ENCODE data around the gene IPMK. TPM values are rescaled to one million over a fixed set of nuclear protein-coding genes. Genes with fewer than 3 reads are reported as not detected.
"Not testable (repeated sequence)": the region's sequence is repeated elsewhere in the genome, so short reads cannot be mapped to it uniquely, and the experiment has no call there.

Gene IPMK
- total and polyA plus RNA-seq, 2 experiments from 2014 or later, result 3.6 to 6.6 TPM

DNA sequence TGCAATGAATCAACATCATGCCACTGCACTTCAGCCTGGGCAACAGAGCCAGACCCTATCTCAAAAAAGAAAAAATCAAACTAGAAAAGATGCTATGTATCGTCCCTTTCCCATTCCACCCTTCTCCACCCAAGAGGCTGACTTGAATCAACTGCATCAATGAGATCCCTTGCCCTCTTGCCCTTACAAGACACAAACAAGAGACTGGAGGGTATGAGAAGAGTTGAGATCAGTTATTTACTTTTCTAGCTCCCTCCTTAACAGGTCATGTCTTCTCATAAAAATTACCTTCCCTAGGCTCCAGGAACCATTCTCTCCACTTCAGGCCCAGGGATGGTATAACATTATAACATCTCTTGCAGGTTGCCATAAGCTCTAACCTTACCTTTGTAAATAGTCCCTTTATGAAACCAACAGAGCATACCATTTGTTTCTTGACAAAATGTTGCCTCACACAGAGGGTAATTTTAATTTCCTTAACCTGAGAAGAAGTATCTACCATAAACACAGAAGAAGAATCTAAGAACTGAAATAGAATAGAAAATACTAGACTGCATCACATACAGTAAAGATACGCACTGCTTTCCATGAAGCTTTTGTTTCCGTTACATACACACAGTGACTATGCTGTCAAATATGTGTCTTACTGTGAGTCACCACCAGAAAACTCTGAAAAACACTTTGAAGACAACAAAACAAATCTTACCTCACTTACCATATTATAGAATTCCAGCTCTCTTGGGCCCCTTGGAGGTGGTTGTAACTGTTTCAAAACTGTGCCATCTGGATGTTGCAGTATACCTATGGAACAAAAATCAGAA lies 30.5 kb downstream of the IPMK start:
- H3K27me3 ChIP-seq (replicated peaks; ENCODE audit: insufficient read depth), result no peaks in the 10 kb centered on the region
- in situ Hi-C loops (cut with MboI), result no loop called here
- no peaks in the 10 kb centered on the region for H3K36me3 ChIP-seq (ENCODE audit: low read depth)
- H3K27ac ChIP-seq, result peak overlapping the region; percentile 72
- peaks cover 42% of the 10 kb centered on the region for H3K4me1 ChIP-seq (ENCODE audit: insufficient read depth)
- peaks cover 30% of the 10 kb centered on the region for H3K79me2 ChIP-seq (ENCODE audit: insufficient read depth)
- WGBS, 2 experiments (ENCODE audit: low coverage in 1 of 2, low lambda C conversion rate in 2 of 2, missing lambda C conversion rate in 2 of 2), result 33 to 34% methylated on average over 3 of the region's 3 CpGs
- no peak for TF ChIP-seq EZH2phosphoT487 (IDR thresholded peaks at IDR 0.05; ENCODE audit: insufficient read depth, low read depth)
- no peak for TF ChIP-seq EZH2 (IDR thresholded peaks at IDR 0.05; ENCODE audit: insufficient read depth, poor library complexity, severe bottlenecking)
- peaks cover 24% of the 10 kb centered on the region; the same call in 1 of the 2 replicates for H3F3A ChIP-seq (ENCODE audit: insufficient read depth)
- H3K9me2 ChIP-seq (ENCODE audit: insufficient read depth), result no peaks in the 10 kb centered on the region
- H3K9me3 ChIP-seq (ENCODE audit: low read depth), result no peaks in the 10 kb centered on the region
- peak; percentile 91 for DNase-seq
- peak overlapping the region; percentile 72 for H3K4me2 ChIP-seq (ENCODE audit: unreplicated experiment)
- peak overlapping the region; percentile 32 for H3K4me3 ChIP-seq
- peak overlapping the region; percentile 30; the same call in 1 of the 2 replicates for H3K9ac ChIP-seq
- 0 out of 2 replicates have a peak overlapping the region, but pooled peaks have one; percentile 16 for H2AFZ ChIP-seq
- no peaks in the 10 kb centered on the region for H4K20me1 ChIP-seq (ENCODE audit: insufficient read depth)

GRCh38 chr10:58229856-58230255 lies 37.8 kb downstream of the IPMK start:
- H3K4me2 ChIP-seq (ENCODE audit: unreplicated experiment); H4K20me1 ChIP-seq (ENCODE audit: insufficient read depth); H2AFZ ChIP-seq; H3K4me1 ChIP-seq (ENCODE audit: insufficient read depth); H3K27me3 ChIP-seq (replicated peaks; ENCODE audit: insufficient read depth); DNase-seq; H3K36me3 ChIP-seq (ENCODE audit: low read depth); H3K9ac ChIP-seq; H3K4me3 ChIP-seq; H3K27ac ChIP-seq; in situ Hi-C loops (cut with MboI); H3K9me2 ChIP-seq (ENCODE audit: insufficient read depth); H3K9me3 ChIP-seq (ENCODE audit: low read depth); H3F3A ChIP-seq (ENCODE audit: insufficient read depth); H3K79me2 ChIP-seq (ENCODE audit: insufficient read depth): not testable (repeated sequence)
- 79 to 82% methylated on average over 7 of the region's 7 CpGs for WGBS, 2 experiments (ENCODE audit: low coverage in 1 of 2, low lambda C conversion rate in 2 of 2, missing lambda C conversion rate in 2 of 2)

DNA sequence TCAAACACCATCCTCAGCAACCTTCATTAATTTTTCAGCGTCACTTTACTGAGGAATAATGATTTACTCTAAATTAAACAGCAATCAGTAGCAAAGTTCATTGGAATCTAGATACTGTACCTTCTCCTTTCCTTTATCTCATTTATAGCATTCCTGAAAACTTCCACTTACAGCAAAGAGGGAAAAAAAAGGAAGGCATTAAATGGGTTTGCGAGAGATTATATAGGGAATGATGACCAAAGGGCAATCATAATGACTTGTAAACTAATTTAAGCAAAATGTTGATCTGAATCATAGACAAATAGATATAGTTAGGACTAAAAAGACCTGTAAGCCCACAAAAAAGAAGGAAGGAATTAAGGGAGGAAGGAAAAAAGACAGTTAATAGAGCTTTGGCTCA lies 42.0 kb downstream of the IPMK start:
- peaks cover 2% of the 10 kb centered on the region; the same call in 1 of the 2 replicates for H3F3A ChIP-seq (ENCODE audit: insufficient read depth)
- no peaks in the 10 kb centered on the region for H4K20me1 ChIP-seq (ENCODE audit: insufficient read depth)
- no peaks in the 10 kb centered on the region for H3K9me3 ChIP-seq (ENCODE audit: low read depth)
- no peaks in the 10 kb centered on the region for H3K79me2 ChIP-seq (ENCODE audit: insufficient read depth)
- H3K4me1 ChIP-seq (ENCODE audit: insufficient read depth), result peaks cover 10% of the 10 kb centered on the region
- DNase-seq, result no peak
- no peak overlapping the region for H3K9ac ChIP-seq
- in situ Hi-C loops (cut with MboI), result no loop called here
- H3K27me3 ChIP-seq (replicated peaks; ENCODE audit: insufficient read depth), result no peaks in the 10 kb centered on the region
- peaks cover 7% of the 10 kb centered on the region; the same call in 1 of the 2 replicates for H3K36me3 ChIP-seq (ENCODE audit: low read depth)
- TF ChIP-seq EZH2phosphoT487 (IDR thresholded peaks at IDR 0.05; ENCODE audit: insufficient read depth, low read depth) (no peak), EZH2 (IDR thresholded peaks at IDR 0.05; ENCODE audit: insufficient read depth, poor library complexity, severe bottlenecking) (no peak)
- no peak overlapping the region for H3K27ac ChIP-seq
- H3K4me2 ChIP-seq (ENCODE audit: unreplicated experiment), result no peak overlapping the region
- H2AFZ ChIP-seq, result no peak overlapping the region
- H3K9me2 ChIP-seq (ENCODE audit: insufficient read depth), result no peaks in the 10 kb centered on the region
- H3K4me3 ChIP-seq, result no peak overlapping the region
- 94 to 99% methylated on average over 2 of the region's 2 CpGs for WGBS, 2 experiments (ENCODE audit: low coverage in 1 of 2, low lambda C conversion rate in 2 of 2, missing lambda C conversion rate in 2 of 2)

GRCh38 chr10:58220769-58221451 lies 46.8 kb downstream of the IPMK start:
- WGBS, 2 experiments (ENCODE audit: low coverage in 1 of 2, low lambda C conversion rate in 2 of 2, missing lambda C conversion rate in 2 of 2), result 93 to 98% methylated on average over 2 of the region's 2 CpGs
- Histone ChIP-seq H3K4me3 (no peak overlapping the region), H2AFZ (no peak overlapping the region), H4K20me1 (ENCODE audit: insufficient read depth) (no peaks in the 10 kb centered on the region), H3K4me2 (ENCODE audit: unreplicated experiment) (no peak overlapping the region), H3K27me3 (replicated peaks; ENCODE audit: insufficient read depth) (no peaks in the 10 kb centered on the region), H3F3A (ENCODE audit: insufficient read depth) (peaks cover 10% of the 10 kb centered on the region; the same call in 1 of the 2 replicates), H3K9ac (no peak overlapping the region), H3K9me2 (ENCODE audit: insufficient read depth) (no peaks in the 10 kb centered on the region), H3K4me1 (ENCODE audit: insufficient read depth) (peaks cover 35% of the 10 kb centered on the region), H3K9me3 (ENCODE audit: low read depth) (no peaks in the 10 kb centered on the region), H3K36me3 (ENCODE audit: low read depth) (no peaks in the 10 kb centered on the region), H3K79me2 (ENCODE audit: insufficient read depth) (no peaks in the 10 kb centered on the region), H3K27ac (no peak overlapping the region)
- peak; percentile 78 for DNase-seq
- in situ Hi-C loops (cut with MboI), result no loop called here
- TF ChIP-seq EZH2phosphoT487 (IDR thresholded peaks at IDR 0.05; ENCODE audit: insufficient read depth, low read depth), result no peak
- no peak for TF ChIP-seq EZH2 (IDR thresholded peaks at IDR 0.05; ENCODE audit: insufficient read depth, poor library complexity, severe bottlenecking)
